ENCODE data around the gene NCK2.

- TF ChIP-seq JUNB (CRISPR knock-in tag; IDR thresholded peaks at IDR 0.05; ENCODE audit: borderline replicate concordance) = no peak
- no peak for TF ChIP-seq CTCF (CRISPR knock-in tag; IDR thresholded peaks at IDR 0.05)
- TF ChIP-seq PTBP1 (IDR thresholded peaks at IDR 0.05; ENCODE audit: low read depth, low read length, poor library complexity, severe bottlenecking) = no peak
- no peak for TF ChIP-seq ATF5 (CRISPR knock-in tag; IDR thresholded peaks at IDR 0.05; ENCODE audit: low read depth)
- TF ChIP-seq ZNF598 (CRISPR knock-in tag; IDR thresholded peaks at IDR 0.05; ENCODE audit: borderline replicate concordance) = no peak
- TF ChIP-seq BRCA1 (CRISPR knock-in tag; IDR thresholded peaks at IDR 0.05) = no peak
- no peak for TF ChIP-seq ZNF44 (CRISPR knock-in tag; IDR thresholded peaks at IDR 0.05)
These were observed 104.9 kb downstream of the NCK2 start for GRCh38 chr2:105849431-105850179.

Data from HepG2 (cell line).